ENCODE results near the gene FOXI2. TPM values are rescaled to one million over a fixed set of nuclear protein-coding genes. Genes with fewer than 3 reads are reported as not detected.

Gene FOXI2
- total RNA-seq = not detected
- polyA plus RNA-seq = not detected

DNA sequence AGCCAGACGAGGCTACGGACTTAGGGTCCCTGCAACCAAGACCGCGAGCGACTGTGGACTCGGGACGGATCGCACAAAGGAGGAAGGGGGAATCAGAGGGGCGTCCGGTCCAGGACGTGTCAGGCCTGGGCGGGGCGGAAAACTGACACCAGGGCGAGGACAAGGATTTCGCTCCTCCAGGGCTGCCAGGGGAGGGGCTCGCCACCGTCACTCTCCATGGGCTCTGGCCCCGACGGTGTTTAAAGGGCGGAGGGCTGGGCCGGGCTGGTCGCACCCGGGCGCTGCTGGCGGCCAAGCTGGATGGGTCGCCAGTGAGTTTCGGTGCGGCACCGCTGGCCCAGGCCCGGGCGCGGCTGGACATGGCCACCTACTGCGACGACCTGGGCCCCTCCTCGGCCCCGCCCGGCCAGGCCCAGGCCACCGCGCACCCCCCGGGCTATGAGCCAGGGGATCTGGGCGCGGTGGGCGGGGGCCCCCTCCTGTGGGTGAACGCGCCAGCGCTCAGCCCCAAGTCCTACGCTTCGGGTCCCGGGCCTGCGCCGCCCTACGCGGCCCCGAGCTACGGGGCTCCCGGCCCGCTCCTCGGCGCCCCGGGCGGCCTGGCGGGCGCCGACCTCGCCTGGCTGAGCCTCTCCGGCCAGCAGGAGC lies at the start of gene FOXI2:
Gene FOXI2, plus strand, starts transcription at position 271 of the 648 bp plus-strand sequence. Its CDS starts 89 bp downstream, at position 360.
- Histone ChIP-seq H3K27ac (ENCODE audit: low read depth, low read length) (no peak within 1 kb of the TSS), H3K36me3 (ENCODE audit: insufficient read depth, low read length) (no peaks in the 10 kb centered on the region), H3K4me1 (ENCODE audit: insufficient read depth, low read length) (no peaks in the 10 kb centered on the region), H3K9me3 (ENCODE audit: control insufficient read depth in 1 of 2, low read length in 2 of 2) (no peaks in the 10 kb centered on the region), H3K27me3 (ENCODE audit: insufficient read depth, low read length) (no peaks in the 10 kb centered on the region), H3K4me3 (ENCODE audit: low read length in 2 of 2) (no peak within 1 kb of the TSS)
- intact Hi-C loops (cut with micrococcal nuclease) = no loop called here
- POLR2A ChIA-PET (ENCODE audit: partially characterized antibody) = no interaction called here
- no peak within 1 kb of the TSS for H3K27ac Mint-ChIP-seq
- no peaks in the 10 kb centered on the region for H3K36me3 Mint-ChIP-seq
- CTCF ChIA-PET (ENCODE audit: partially characterized antibody) = no interaction called here
- peaks cover 0 to 4% (median 0%) of the 10 kb centered on the region in 8 donors for H3K9me3 Mint-ChIP-seq
- H3K27me3 Mint-ChIP-seq = peaks cover 23 to 30% of the 10 kb centered on the region in 2 donors
- H3K4me1 Mint-ChIP-seq = no peaks in the 10 kb centered on the region
- peak in 1 of 5 donors; percentile 33 for DNase-seq
- peak within 1 kb of the TSS in 1 of 8 donors; percentile 36 for H3K4me3 Mint-ChIP-seq

DNA sequence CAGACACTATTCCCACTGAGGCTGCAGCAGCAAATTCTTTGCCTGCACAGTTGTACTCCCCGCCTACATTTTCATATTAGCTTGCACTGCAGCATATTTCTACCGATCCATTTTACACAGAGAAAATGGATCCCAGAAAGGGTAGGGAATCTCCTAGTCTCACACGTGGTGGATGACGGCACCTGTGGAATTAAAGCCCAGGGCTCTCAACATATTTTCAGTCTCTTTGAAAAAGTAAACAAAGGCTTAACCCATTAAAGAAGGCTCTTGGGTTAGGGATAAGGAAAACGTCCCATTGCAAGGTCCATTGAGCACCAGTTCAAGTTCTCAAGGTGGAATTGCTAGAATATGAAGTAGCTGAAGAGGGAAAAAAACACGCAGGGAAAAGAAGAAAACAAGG lies 49.4 kb upstream of the FOXI2 start:
- H3K9me3 Mint-ChIP-seq = peaks cover 0 to 2% (median 0%) of the 10 kb centered on the region in 8 donors
- no peak overlapping the region for H3K27ac Mint-ChIP-seq
- H3K36me3 Mint-ChIP-seq = no peaks in the 10 kb centered on the region
- no peak overlapping the region for H3K4me3 Mint-ChIP-seq
- no peaks in the 10 kb centered on the region for H3K4me1 Mint-ChIP-seq
- intact Hi-C loops (cut with micrococcal nuclease) = no loop called here
- Histone ChIP-seq H3K27me3 (ENCODE audit: insufficient read depth, low read length) (no peaks in the 10 kb centered on the region), H3K9me3 (ENCODE audit: control insufficient read depth in 1 of 2, low read length in 2 of 2) (no peaks in the 10 kb centered on the region), H3K4me3 (ENCODE audit: low read length in 2 of 2) (no peak overlapping the region), H3K36me3 (ENCODE audit: insufficient read depth, low read length) (no peaks in the 10 kb centered on the region), H3K27ac (ENCODE audit: low read depth, low read length) (no peak overlapping the region), H3K4me1 (ENCODE audit: insufficient read depth, low read length) (no peaks in the 10 kb centered on the region)
- DNase-seq = no peak
- ChIA-PET POLR2A (ENCODE audit: partially characterized antibody) (no interaction called here), CTCF (ENCODE audit: partially characterized antibody) (no interaction called here)
- H3K27me3 Mint-ChIP-seq = peaks cover 0 to 2% of the 10 kb centered on the region in 2 donors

DNA sequence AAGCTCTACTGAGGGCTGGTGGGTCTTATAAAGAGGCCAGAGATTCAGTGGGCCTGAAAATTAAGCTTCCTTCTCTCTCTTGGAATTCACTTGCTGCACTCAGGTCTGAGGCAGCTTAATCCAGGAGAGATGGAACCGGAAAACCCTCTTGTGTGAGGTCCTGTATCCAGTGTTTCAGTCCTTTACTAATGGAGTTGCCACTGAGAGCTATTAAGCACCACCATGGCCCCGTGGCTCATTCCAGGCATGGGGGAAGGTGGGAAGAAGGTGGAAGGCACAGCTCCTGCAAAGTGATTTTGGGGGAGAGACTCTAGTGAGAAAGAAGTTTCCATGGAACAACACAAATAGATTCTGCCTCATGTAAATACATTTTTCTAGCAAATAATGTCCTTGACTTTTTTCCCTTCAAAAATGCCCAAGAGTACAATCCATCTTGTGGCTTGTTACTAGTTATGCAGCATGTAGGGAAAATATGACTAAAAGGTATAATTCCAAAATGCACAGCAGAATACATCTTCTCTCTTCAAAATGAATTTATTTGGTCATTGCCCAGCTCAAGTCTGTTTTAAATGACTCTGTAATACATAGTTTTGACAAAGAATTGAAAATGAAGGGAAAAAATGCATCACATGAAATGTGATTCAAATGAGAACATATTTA lies 46.7 kb upstream of the FOXI2 start:
- Mint-ChIP-seq H3K27me3 (no peaks in the 10 kb centered on the region), H3K36me3 (no peaks in the 10 kb centered on the region), H3K4me1 (no peaks in the 10 kb centered on the region), H3K4me3 (no peak overlapping the region), H3K9me3 (peaks cover 0 to 1% (median 0%) of the 10 kb centered on the region in 8 donors), H3K27ac (no peak overlapping the region)
- no peak overlapping the region for H3K27ac ChIP-seq (ENCODE audit: low read depth, low read length)
- intact Hi-C loops (cut with micrococcal nuclease) = no loop called here
- H3K4me1 ChIP-seq (ENCODE audit: insufficient read depth, low read length) = no peaks in the 10 kb centered on the region
- no peak overlapping the region for H3K4me3 ChIP-seq (ENCODE audit: low read length in 2 of 2)
- no peak for DNase-seq
- no peaks in the 10 kb centered on the region for H3K9me3 ChIP-seq (ENCODE audit: control insufficient read depth in 1 of 2, low read length in 2 of 2)
- H3K36me3 ChIP-seq (ENCODE audit: insufficient read depth, low read length) = no peaks in the 10 kb centered on the region
- ChIA-PET CTCF (ENCODE audit: partially characterized antibody) (no interaction called here), POLR2A (ENCODE audit: partially characterized antibody) (no interaction called here)
- no peaks in the 10 kb centered on the region for H3K27me3 ChIP-seq (ENCODE audit: insufficient read depth, low read length)

DNA sequence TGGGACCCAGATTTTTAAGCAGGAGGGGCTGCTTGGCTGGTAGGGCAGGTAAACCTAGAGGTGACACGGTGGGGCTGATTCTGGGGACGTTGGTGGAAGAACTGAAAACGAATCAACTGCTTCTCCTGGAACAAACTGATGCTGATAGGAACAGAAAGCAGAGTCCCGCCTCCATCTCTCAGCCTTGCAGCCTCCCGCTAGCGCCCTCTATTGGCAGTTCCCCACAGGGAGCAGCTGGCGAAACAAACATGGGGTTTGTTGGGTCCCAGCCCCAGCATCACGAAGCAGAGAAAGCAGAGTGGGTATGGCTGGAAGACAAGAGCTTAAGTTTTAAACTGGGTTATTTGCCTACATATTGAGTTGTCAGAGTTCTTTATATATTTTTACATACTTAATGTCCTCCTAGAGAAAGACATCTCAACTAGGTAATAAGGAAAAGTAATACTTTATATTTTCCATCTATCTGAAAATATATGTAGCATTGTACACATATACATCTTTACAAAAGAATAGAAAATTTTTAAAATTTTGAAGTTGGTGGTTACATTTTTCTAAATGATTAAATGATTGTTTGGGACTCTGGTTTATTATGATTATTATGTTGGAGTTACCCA lies 42.3 kb upstream of the FOXI2 start:
- Mint-ChIP-seq H3K27me3 (peaks cover 0 to 1% of the 10 kb centered on the region in 2 donors), H3K9me3 (peaks cover 0 to 1% (median 0%) of the 10 kb centered on the region in 8 donors), H3K4me1 (no peaks in the 10 kb centered on the region), H3K36me3 (no peaks in the 10 kb centered on the region), H3K4me3 (no peak overlapping the region), H3K27ac (no peak overlapping the region)
- Histone ChIP-seq H3K4me1 (ENCODE audit: insufficient read depth, low read length) (no peaks in the 10 kb centered on the region), H3K27ac (ENCODE audit: low read depth, low read length) (no peak overlapping the region), H3K36me3 (ENCODE audit: insufficient read depth, low read length) (no peaks in the 10 kb centered on the region), H3K9me3 (ENCODE audit: control insufficient read depth in 1 of 2, low read length in 2 of 2) (no peaks in the 10 kb centered on the region), H3K27me3 (ENCODE audit: insufficient read depth, low read length) (no peaks in the 10 kb centered on the region), H3K4me3 (ENCODE audit: low read length in 2 of 2) (no peak overlapping the region)
- ChIA-PET CTCF (ENCODE audit: partially characterized antibody) (no interaction called here), POLR2A (ENCODE audit: partially characterized antibody) (no interaction called here)
- intact Hi-C loops (cut with micrococcal nuclease) = no loop called here
- no peak for DNase-seq

DNA sequence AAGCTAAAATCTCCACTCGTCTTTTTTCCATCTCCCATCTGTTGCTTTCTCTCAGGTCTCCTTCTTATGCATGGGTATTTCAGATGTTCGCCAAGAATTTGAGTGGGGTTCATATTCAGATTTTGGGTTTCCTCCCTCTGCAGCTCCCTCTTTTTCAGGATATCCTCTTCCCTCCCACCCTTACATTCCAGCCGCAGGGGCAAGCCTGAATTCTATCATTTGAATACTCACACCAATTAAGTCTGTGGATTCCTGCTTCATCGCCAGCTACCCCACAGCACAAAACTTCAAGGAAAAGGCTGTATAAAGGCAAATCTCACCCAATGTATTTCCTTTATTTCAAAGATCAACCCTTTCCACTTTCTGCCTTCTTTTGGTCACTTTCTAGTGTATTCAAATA lies 41.6 kb upstream of the FOXI2 start:
- intact Hi-C loops (cut with micrococcal nuclease) = no loop called here
- peaks cover 0 to 1% (median 0%) of the 10 kb centered on the region in 8 donors for H3K9me3 Mint-ChIP-seq
- ChIA-PET CTCF (ENCODE audit: partially characterized antibody) (no interaction called here), POLR2A (ENCODE audit: partially characterized antibody) (no interaction called here)
- no peak overlapping the region for H3K4me3 Mint-ChIP-seq
- H3K36me3 Mint-ChIP-seq = no peaks in the 10 kb centered on the region
- no peak for DNase-seq
- Histone ChIP-seq H3K27me3 (ENCODE audit: insufficient read depth, low read length) (no peaks in the 10 kb centered on the region), H3K4me3 (ENCODE audit: low read length in 2 of 2) (no peak overlapping the region), H3K27ac (ENCODE audit: low read depth, low read length) (no peak overlapping the region), H3K4me1 (ENCODE audit: insufficient read depth, low read length) (no peaks in the 10 kb centered on the region), H3K9me3 (ENCODE audit: control insufficient read depth in 1 of 2, low read length in 2 of 2) (no peaks in the 10 kb centered on the region), H3K36me3 (ENCODE audit: insufficient read depth, low read length) (no peaks in the 10 kb centered on the region)
- no peak overlapping the region for H3K27ac Mint-ChIP-seq
- H3K27me3 Mint-ChIP-seq = peaks cover 1 to 3% of the 10 kb centered on the region in 2 donors
- no peaks in the 10 kb centered on the region for H3K4me1 Mint-ChIP-seq

DNA sequence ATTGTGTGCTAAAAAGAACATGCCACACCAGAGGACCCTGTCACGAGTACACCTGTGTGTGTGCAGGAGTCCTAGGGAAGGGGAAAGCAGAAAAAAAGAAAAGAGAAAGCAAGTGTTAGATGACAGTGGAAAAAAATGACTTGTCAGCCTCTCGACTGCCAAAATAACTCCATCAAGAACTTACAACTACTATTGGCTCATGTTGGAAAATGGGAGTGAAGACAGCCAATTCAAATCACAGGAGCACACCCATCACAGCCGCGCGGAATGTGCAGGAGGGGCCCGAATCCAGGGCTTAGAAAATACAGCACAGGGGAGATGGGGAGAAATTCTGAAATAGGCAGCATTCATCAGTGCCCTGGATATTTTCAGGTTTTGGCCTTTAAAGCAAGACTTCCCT lies 38.1 kb upstream of the FOXI2 start:
- Mint-ChIP-seq H3K27me3 (peaks cover 9 to 14% of the 10 kb centered on the region in 2 donors), H3K9me3 (peaks cover 0 to 5% (median 5%) of the 10 kb centered on the region in 8 donors), H3K4me3 (no peak overlapping the region), H3K36me3 (no peaks in the 10 kb centered on the region), H3K4me1 (no peaks in the 10 kb centered on the region), H3K27ac (no peak overlapping the region)
- no peaks in the 10 kb centered on the region for H3K36me3 ChIP-seq (ENCODE audit: insufficient read depth, low read length)
- CTCF ChIA-PET (ENCODE audit: partially characterized antibody) = no interaction called here
- no peaks in the 10 kb centered on the region for H3K27me3 ChIP-seq (ENCODE audit: insufficient read depth, low read length)
- POLR2A ChIA-PET (ENCODE audit: partially characterized antibody) = no interaction called here
- DNase-seq = no peak
- no peak overlapping the region for H3K27ac ChIP-seq (ENCODE audit: low read depth, low read length)
- no peaks in the 10 kb centered on the region for H3K4me1 ChIP-seq (ENCODE audit: insufficient read depth, low read length)
- no peak overlapping the region for H3K4me3 ChIP-seq (ENCODE audit: low read length in 2 of 2)
- no peaks in the 10 kb centered on the region for H3K9me3 ChIP-seq (ENCODE audit: control insufficient read depth in 1 of 2, low read length in 2 of 2)
- intact Hi-C loops (cut with micrococcal nuclease) = no loop called here

DNA sequence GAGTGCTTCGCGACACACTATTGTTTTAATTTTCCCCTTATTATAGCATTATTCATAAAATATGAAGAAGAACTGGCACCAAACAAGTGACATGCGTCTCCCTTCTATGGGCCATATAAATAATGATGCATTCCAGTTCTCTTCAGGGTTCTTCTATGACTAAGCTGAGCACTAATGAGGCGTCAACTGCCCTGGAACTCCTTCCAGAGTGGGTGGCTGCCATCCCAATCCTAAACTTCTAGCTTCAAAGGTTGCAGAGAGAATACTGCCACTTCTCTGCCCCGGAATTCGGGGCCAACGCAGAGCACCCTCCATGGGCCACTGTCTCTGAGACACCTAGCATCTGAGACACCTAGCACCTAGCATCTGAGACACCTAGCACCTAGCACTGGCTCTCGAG lies 37.7 kb upstream of the FOXI2 start:
- Histone ChIP-seq H3K36me3 (ENCODE audit: insufficient read depth, low read length) (no peaks in the 10 kb centered on the region), H3K9me3 (ENCODE audit: control insufficient read depth in 1 of 2, low read length in 2 of 2) (no peaks in the 10 kb centered on the region), H3K27me3 (ENCODE audit: insufficient read depth, low read length) (no peaks in the 10 kb centered on the region), H3K4me1 (ENCODE audit: insufficient read depth, low read length) (no peaks in the 10 kb centered on the region), H3K4me3 (ENCODE audit: low read length in 2 of 2) (no peak overlapping the region), H3K27ac (ENCODE audit: low read depth, low read length) (no peak overlapping the region)
- Mint-ChIP-seq H3K4me3 (no peak overlapping the region), H3K27ac (no peak overlapping the region), H3K36me3 (no peaks in the 10 kb centered on the region), H3K4me1 (no peaks in the 10 kb centered on the region), H3K9me3 (peaks cover 0 to 8% (median 5%) of the 10 kb centered on the region in 8 donors), H3K27me3 (peaks cover 9 to 14% of the 10 kb centered on the region in 2 donors)
- no peak for DNase-seq
- ChIA-PET CTCF (ENCODE audit: partially characterized antibody) (no interaction called here), POLR2A (ENCODE audit: partially characterized antibody) (no interaction called here)
- intact Hi-C loops (cut with micrococcal nuclease) = no loop called here

All from CD4-positive, alpha-beta memory T cell (primary cell).